Measurements from ENCODE around the gene SUN3. TPM values are rescaled to one million over a fixed set of nuclear protein-coding genes. Genes with fewer than 3 reads are reported as not detected.

The SUN3 gene
- total and polyA plus RNA-seq, 9 donors, result not detected

DNA sequence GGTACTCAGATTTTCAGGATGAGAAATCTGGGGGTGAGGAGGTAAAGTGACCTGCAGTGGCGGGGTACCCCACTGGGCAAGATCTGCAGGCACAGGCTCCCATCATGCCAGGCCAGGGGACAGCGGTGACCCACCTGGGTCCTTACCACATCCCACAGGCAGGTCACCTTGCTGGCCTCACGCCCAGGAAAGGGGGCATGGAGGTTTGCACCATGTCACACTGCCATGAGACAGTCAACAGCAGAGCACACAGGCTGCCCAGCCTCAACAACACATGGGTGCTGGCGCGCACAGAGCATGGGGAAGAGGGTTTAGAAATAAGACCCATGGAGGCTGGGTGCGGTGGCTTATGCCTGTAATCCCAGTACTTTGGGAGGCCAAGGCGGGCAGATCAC lies 81.6 kb downstream of the SUN3 start:
- 95 to 99% (median 97%) methylated on average over 7 of the region's 7 CpGs for WGBS, 3 donors
- no peak overlapping the region for H3K27ac ChIP-seq

GRCh38 chr7:47946581-47947354 lies 82.1 kb downstream of the SUN3 start:
- H3K27me3 ChIP-seq, result no peaks in the 10 kb centered on the region
- TF ChIP-seq, protein P1, sequence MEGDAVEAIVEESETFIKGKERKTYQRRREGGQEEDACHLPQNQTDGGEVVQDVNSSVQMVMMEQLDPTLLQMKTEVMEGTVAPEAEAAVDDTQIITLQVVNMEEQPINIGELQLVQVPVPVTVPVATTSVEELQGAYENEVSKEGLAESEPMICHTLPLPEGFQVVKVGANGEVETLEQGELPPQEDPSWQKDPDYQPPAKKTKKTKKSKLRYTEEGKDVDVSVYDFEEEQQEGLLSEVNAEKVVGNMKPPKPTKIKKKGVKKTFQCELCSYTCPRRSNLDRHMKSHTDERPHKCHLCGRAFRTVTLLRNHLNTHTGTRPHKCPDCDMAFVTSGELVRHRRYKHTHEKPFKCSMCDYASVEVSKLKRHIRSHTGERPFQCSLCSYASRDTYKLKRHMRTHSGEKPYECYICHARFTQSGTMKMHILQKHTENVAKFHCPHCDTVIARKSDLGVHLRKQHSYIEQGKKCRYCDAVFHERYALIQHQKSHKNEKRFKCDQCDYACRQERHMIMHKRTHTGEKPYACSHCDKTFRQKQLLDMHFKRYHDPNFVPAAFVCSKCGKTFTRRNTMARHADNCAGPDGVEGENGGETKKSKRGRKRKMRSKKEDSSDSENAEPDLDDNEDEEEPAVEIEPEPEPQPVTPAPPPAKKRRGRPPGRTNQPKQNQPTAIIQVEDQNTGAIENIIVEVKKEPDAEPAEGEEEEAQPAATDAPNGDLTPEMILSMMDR (IDR thresholded peaks at IDR 0.05), result no peak
- TF ChIP-seq EP300 (IDR thresholded peaks at IDR 0.05) (no peak), POLR2A (IDR thresholded peaks at IDR 0.05) (no peak)
- no peak overlapping the region for H3K27ac ChIP-seq
- DNase-seq, result no peak
- intact Hi-C loops (cut with DNase I), result loop anchor here in 1 of 4 donors (10.0 kb wide), 2 partner anchors 48 to 672 kb away; no protein-coding TSS in a partner anchor
- no peaks in the 10 kb centered on the region for H3K36me3 ChIP-seq
- 78 to 83% (median 82%) methylated on average over 7 of the region's 7 CpGs for WGBS, 3 donors
- no peaks in the 10 kb centered on the region for H3K9me3 ChIP-seq
- no peaks in the 10 kb centered on the region for H3K4me1 ChIP-seq (ENCODE audit: insufficient read depth)
- H3K4me3 ChIP-seq, result no peak overlapping the region

More for the DNA sequence above, 81.6 kb downstream of the SUN3 start:
- H3K4me3 ChIP-seq, result no peak overlapping the region
- no peak for DNase-seq
- H3K4me1 ChIP-seq (ENCODE audit: insufficient read depth), result no peaks in the 10 kb centered on the region
- H3K9me3 ChIP-seq, result no peaks in the 10 kb centered on the region
- H3K36me3 ChIP-seq, result no peaks in the 10 kb centered on the region
- TF ChIP-seq EP300 (IDR thresholded peaks at IDR 0.05) (no peak), POLR2A (IDR thresholded peaks at IDR 0.05) (no peak)
- TF ChIP-seq, protein P1 (IDR thresholded peaks at IDR 0.05), result no peak
- intact Hi-C loops (cut with DNase I), result loop anchor here in 1 of 4 donors (10.0 kb wide), 2 partner anchors 47 to 673 kb away; no protein-coding TSS in a partner anchor
- H3K27me3 ChIP-seq, result no peaks in the 10 kb centered on the region

DNA sequence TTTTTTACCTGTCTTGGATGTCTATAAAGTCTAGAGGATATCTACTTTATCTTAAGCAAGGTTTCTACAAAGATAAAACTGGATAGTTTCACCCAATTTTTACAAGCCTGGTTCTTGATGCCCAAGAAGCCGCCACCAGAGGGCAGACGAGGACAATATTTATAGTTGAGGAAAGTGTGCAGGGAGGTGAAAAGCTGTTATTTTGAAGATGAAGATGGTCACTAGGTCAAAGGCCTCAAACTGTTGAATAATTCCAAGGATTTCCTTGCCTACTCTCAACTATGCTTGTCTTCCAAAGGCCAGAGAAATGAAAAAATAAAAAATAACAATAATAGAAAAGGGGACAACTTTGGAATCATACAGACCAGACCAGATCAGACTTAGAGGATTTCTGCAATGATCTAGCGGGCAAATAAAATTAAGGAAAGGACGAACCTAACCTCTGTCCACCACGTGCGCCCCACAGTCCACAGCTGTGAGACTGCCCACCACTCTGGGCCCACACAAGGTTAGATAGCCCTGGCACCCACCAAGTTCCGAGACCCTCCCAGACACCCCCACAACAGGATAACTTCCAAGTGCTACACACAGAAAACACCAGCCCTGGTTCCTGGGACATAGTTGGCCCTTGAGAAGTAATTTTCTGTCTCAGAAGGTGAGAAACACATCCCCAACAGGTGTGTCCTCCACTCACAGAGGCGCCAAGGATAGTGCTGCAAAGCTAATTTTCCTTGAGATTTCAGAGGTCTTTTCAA lies 83.5 kb downstream of the SUN3 start:
- Histone ChIP-seq H3K9me3 (no peaks in the 10 kb centered on the region), H3K4me3 (no peak overlapping the region), H3K36me3 (no peaks in the 10 kb centered on the region), H3K4me1 (ENCODE audit: insufficient read depth) (no peaks in the 10 kb centered on the region), H3K27ac (no peak overlapping the region), H3K27me3 (no peaks in the 10 kb centered on the region)
- DNase-seq, result peak; percentile 64 to 87 (median 84)
- TF ChIP-seq EP300 (IDR thresholded peaks at IDR 0.05) (no peak), POLR2A (IDR thresholded peaks at IDR 0.05) (no peak)
- TF ChIP-seq, protein P1 (IDR thresholded peaks at IDR 0.05), result peak; percentile 46 to 65 (median 64)
- intact Hi-C loops (cut with DNase I), result loop anchor here in 1 of 4 donors (2.0 to 10.0 kb wide), 3 partner anchors 49 to 671 kb away; no protein-coding TSS in a partner anchor
- WGBS, 3 donors, result 28 to 38% (median 34%) methylated on average over 8 of the region's 8 CpGs

DNA sequence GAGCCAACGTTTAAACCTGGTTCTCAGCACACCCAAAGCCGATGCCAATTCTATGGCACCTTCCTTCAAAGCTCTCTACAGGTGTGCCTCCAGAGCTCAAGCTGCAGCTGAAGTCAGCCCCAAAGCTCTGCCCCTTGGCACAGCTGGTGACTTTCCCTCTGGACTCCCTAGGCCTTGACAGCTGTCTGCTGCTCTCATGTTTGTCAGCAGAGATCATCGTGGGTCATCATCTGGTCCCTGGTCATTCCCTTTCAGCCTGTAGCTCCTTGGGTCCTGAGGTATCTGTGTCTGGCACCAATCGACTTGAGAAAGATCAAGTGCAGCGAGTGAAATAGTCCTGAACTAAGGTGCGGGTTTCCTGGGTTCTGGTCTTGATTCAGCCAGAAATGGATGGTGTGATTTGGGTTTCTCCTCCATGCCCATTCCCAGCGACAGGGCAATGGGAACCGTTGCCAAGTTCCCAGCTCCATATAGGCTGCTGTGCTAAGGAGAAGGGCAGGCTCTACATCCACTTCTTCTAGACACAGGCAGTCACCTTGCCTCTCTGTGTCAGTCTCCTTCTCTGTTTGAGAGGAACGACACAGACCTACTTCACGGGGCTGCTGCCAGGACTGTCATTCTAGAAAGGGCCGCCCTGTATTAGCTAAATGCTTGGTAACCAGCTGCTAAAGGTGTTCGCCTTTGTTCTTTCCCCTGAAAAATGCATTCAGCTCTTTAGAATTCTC lies 84.2 kb downstream of the SUN3 start:
- TF ChIP-seq, protein P1 (IDR thresholded peaks at IDR 0.05), result no peak
- TF ChIP-seq EP300 (IDR thresholded peaks at IDR 0.05) (no peak), POLR2A (IDR thresholded peaks at IDR 0.05) (no peak)
- H3K27ac ChIP-seq, result no peak overlapping the region
- H3K27me3 ChIP-seq, result no peaks in the 10 kb centered on the region
- no peak for DNase-seq
- WGBS, 3 donors, result 74 to 76% (median 76%) methylated on average over 12 of the region's 12 CpGs
- H3K9me3 ChIP-seq, result no peaks in the 10 kb centered on the region
- H3K36me3 ChIP-seq, result no peaks in the 10 kb centered on the region
- H3K4me1 ChIP-seq (ENCODE audit: insufficient read depth), result no peaks in the 10 kb centered on the region
- H3K4me3 ChIP-seq, result no peak overlapping the region
- intact Hi-C loops (cut with DNase I), result loop anchor here in 3 of 4 donors (2.0 to 10.0 kb wide), 4 partner anchors 50 to 670 kb away; no protein-coding TSS in a partner anchor
